Type B pancreatic cell (in vitro differentiated cells): ENCODE data around the gene SPEG. TPM values are rescaled to one million over a fixed set of nuclear protein-coding genes. Genes with fewer than 3 reads are reported as not detected.

Experiments
- DNase-seq: peaks from one replicate; pipeline ENCODE4 v3.0.0; 2021; ENCODE audit warnings: mixed read lengths; ENCODE audit not compliant: unreplicated experiment; ENCODE audit errors: extremely low spot score
- H3K27ac Mint-ChIP-seq: 2 replicates; pipeline ENCODE4 v1.8.0; 2021; ENCODE audit warnings: mild to moderate bottlenecking, mixed read lengths
- H3K27me3 Mint-ChIP-seq: 2 replicates; pipeline ENCODE4 v1.8.0; 2021; ENCODE audit warnings: mixed read lengths
- H3K36me3 Mint-ChIP-seq: 2 replicates; pipeline ENCODE4 v1.8.0; 2021; ENCODE audit warnings: mixed read lengths
- H3K4me1 Mint-ChIP-seq: one replicate; pipeline ENCODE4 v1.8.0; 2021; ENCODE audit warnings: mixed read lengths; ENCODE audit not compliant: unreplicated experiment
- H3K4me3 Mint-ChIP-seq: 2 replicates; pipeline ENCODE4 v1.8.0; 2021; ENCODE audit warnings: mild to moderate bottlenecking, mixed read lengths
- H3K9me3 Mint-ChIP-seq: 2 replicates; pipeline ENCODE4 v1.8.0; 2021; ENCODE audit warnings: mixed read lengths
- CTCF ChIP-seq: fragments of 200-600 bp; sonication (generic); conservative IDR thresholded peaks from 2 replicates; pipeline ENCODE4 v1.5.0; 2021; ENCODE audit warnings: antibody characterized with exemption, mild to moderate bottlenecking
- total RNA-seq: library from RNA; stranded (reverse); gene quantifications from 2 replicates; pipeline ENCODE4 v1.2.1, GENCODE V29; 2021; ENCODE audit warnings: low replicate concordance

SPEG gene
- total RNA-seq, 1 donor from 2014 or later = 49.4 TPM

DNA sequence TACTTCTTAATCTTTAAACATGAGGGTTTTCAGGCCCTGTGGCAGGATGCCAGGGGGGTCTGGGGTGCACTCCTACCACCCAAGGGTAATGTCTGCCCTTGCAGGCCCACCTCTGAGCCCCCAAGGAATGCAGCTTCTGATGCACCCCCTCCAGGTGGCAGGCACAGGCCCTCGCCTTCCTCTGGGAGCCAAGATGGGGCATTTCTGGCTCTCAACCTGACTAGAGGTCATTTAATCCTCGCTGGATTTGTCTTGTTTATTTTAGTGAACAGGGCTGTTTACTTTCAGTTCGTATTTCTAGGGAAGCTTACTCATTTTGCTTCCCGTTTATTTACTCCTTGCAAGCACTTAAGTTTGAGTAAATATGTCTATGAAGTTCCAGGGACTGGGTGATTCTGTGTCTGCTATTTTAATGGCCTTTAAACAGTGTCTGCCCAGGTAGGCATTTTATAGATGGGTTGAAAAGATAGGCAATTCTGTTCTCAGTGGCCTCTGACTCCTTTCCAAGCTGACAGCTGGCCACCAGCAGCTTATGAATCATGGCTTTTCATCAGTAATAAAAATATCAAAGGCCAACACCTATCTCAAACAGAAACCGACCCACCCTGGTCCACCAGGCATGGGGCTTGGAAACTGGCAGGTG lies 35.8 kb upstream of the SPEG start:
- no peak for TF ChIP-seq CTCF
- no peak overlapping the region for H3K27ac Mint-ChIP-seq
- H3K9me3 Mint-ChIP-seq = no peaks in the 10 kb centered on the region
- peaks cover 44% of the 10 kb centered on the region for H3K4me1 Mint-ChIP-seq
- peaks cover 5% of the 10 kb centered on the region for H3K27me3 Mint-ChIP-seq
- no peak overlapping the region for H3K4me3 Mint-ChIP-seq
- no peaks in the 10 kb centered on the region for H3K36me3 Mint-ChIP-seq
- no peak for DNase-seq

GRCh38 chr2:219399716-219400478 lies 34.7 kb upstream of the SPEG start:
- H3K36me3 Mint-ChIP-seq = no peaks in the 10 kb centered on the region
- H3K27ac Mint-ChIP-seq = peak overlapping the region; percentile 14
- H3K27me3 Mint-ChIP-seq = peaks cover 5% of the 10 kb centered on the region
- no peak for DNase-seq
- H3K4me3 Mint-ChIP-seq = peak overlapping the region; percentile 25
- TF ChIP-seq CTCF = no peak
- peaks cover 51% of the 10 kb centered on the region for H3K4me1 Mint-ChIP-seq
- no peaks in the 10 kb centered on the region for H3K9me3 Mint-ChIP-seq

DNA sequence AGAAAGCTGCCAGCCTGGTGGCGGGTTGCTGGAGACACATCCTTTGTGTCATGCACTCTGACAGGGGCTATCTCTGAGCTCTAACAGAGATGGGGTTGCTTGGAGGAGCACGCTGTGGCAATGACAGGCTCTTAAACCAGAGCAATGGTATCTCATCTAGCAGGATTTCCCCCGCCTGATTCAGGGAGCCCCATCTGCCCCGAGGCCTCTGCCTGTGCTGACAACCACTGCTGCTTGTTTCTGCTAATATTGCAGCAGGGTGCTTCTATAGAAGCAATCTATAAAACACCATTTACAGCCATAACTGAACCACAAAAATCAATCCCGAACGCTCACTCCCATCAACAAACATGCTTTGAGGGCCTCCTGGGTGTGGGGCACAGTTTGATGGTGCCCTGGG lies 34.1 kb upstream of the SPEG start:
- H3K4me1 Mint-ChIP-seq = peaks cover 56% of the 10 kb centered on the region
- TF ChIP-seq CTCF = no peak
- H3K9me3 Mint-ChIP-seq = no peaks in the 10 kb centered on the region
- DNase-seq = no peak
- peaks cover 5% of the 10 kb centered on the region for H3K27me3 Mint-ChIP-seq
- H3K36me3 Mint-ChIP-seq = no peaks in the 10 kb centered on the region
- peak overlapping the region; percentile 25 for H3K4me3 Mint-ChIP-seq
- H3K27ac Mint-ChIP-seq = peak overlapping the region; percentile 14

DNA sequence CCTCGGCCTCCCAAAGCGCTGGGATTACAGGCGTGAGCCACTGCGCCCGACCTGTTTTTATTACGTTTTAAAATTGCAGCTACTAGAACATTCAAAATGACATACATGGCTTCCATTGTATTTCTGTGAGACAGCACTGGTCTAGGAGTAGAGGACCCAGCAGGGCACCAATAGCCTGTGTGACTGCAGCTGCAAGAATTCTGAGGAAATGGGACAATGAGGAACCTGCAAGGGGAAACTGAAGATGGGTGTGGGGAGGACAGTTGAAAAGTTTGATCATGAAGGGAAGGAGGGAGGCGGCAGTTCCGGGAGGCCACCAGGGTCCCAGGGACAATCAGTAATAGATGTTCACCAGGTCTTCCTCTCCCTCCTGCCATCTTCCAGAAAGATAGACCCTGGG lies 33.0 kb upstream of the SPEG start:
- no peak for TF ChIP-seq CTCF
- no peaks in the 10 kb centered on the region for H3K36me3 Mint-ChIP-seq
- no peaks in the 10 kb centered on the region for H3K9me3 Mint-ChIP-seq
- H3K27me3 Mint-ChIP-seq = peaks cover 5% of the 10 kb centered on the region
- DNase-seq = no peak
- no peak overlapping the region for H3K4me3 Mint-ChIP-seq
- H3K27ac Mint-ChIP-seq = no peak overlapping the region
- H3K4me1 Mint-ChIP-seq = peaks cover 56% of the 10 kb centered on the region

GRCh38 chr2:219402665-219403515 lies 31.8 kb upstream of the SPEG start:
- DNase-seq = no peak
- peaks cover 9% of the 10 kb centered on the region for H3K27me3 Mint-ChIP-seq
- no peaks in the 10 kb centered on the region for H3K36me3 Mint-ChIP-seq
- peak overlapping the region; percentile 55 for H3K27ac Mint-ChIP-seq
- peaks cover 52% of the 10 kb centered on the region for H3K4me1 Mint-ChIP-seq
- H3K4me3 Mint-ChIP-seq = no peak overlapping the region
- peak; percentile 96 for TF ChIP-seq CTCF
- H3K9me3 Mint-ChIP-seq = no peaks in the 10 kb centered on the region
